Measurements from ENCODE around the gene CYB561. TPM values are rescaled to one million over a fixed set of nuclear protein-coding genes. Genes with fewer than 3 reads are reported as not detected.

The CYB561 gene
- total and polyA plus RNA-seq, 2 of the 4 experiments (the other 2 are of a cell fraction) = 2.5 to 3.0 TPM

- Histone ChIP-seq H4K5ac (ENCODE audit: low read depth, low read length) (no peak overlapping the region), H3K4me2 (ENCODE audit: low read depth, low read length) (no peak overlapping the region), H2AK5ac (ENCODE audit: low read depth, low read length) (no peak overlapping the region), H2BK15ac (ENCODE audit: low read depth, low read length) (no peak overlapping the region), H2BK120ac (ENCODE audit: low read depth, low read length) (no peak overlapping the region), H3K14ac (replicated peaks; ENCODE audit: low read depth, low read length) (no peak overlapping the region), H2AK9ac (replicated peaks; ENCODE audit: low read depth, low read length, poor library complexity) (no peak overlapping the region), H3K23ac (ENCODE audit: low read depth, low read length) (no peak overlapping the region), H3K79me1 (ENCODE audit: low read depth in 1 of 2, low read length in 2 of 2) (no peaks in the 10 kb centered on the region), H3K9me3 (ENCODE audit: control insufficient read depth, insufficient read depth, low read length) (no peaks in the 10 kb centered on the region), H3K4me3 (ENCODE audit: insufficient read depth, low read depth, low read length) (no peak overlapping the region), H4K20me1 (ENCODE audit: insufficient read depth, low read length) (no peaks in the 10 kb centered on the region), H2AFZ (replicated peaks; ENCODE audit: low read length, poor library complexity) (no peak overlapping the region), H2BK20ac (ENCODE audit: low read depth, low read length) (no peak overlapping the region), H3K9ac (ENCODE audit: low read depth, low read length) (no peak overlapping the region), H3K4ac (ENCODE audit: low read depth, low read length) (no peak overlapping the region), H4K8ac (ENCODE audit: low read depth in 2 of 2, low read length in 2 of 2) (no peak overlapping the region), H2BK5ac (ENCODE audit: low read depth, low read length, poor library complexity, severe bottlenecking) (no peak overlapping the region), H3K27me3 (ENCODE audit: control insufficient read depth, insufficient read depth, low read length) (peaks cover 3% of the 10 kb centered on the region; the same call in 1 of the 2 replicates), H3K27ac (ENCODE audit: insufficient read depth, low read length) (no peak overlapping the region), H3K56ac (ENCODE audit: extremely low read depth, insufficient read depth, low read length) (no peak overlapping the region), H3K9me1 (ENCODE audit: insufficient read depth, low read length) (peaks cover 16% of the 10 kb centered on the region), H3K18ac (ENCODE audit: low read depth, low read length) (no peak overlapping the region), H3K4me1 (ENCODE audit: control insufficient read depth, insufficient read depth, low read length) (peaks cover 6% of the 10 kb centered on the region), H4K91ac (ENCODE audit: insufficient read depth, low read depth, low read length) (no peak overlapping the region), H3K36me3 (ENCODE audit: control insufficient read depth, insufficient read depth, low read length) (no peaks in the 10 kb centered on the region)
- no TSS peak for BruUV-seq (replicated peaks)
- no peak for DNase-seq
- ChIA-PET CTCF (no interaction called here), POLR2A (ENCODE audit: unreplicated experiment) (no interaction called here)
- in situ Hi-C loops (cut with MboI; ENCODE audit: low sequenced_read_pairs) (no loop called here), intact Hi-C loops (cut with micrococcal nuclease) (no loop called here), dilution Hi-C loops (cut with HindIII; ENCODE audit: low sequenced_read_pairs, unreplicated experiment) (no loop called here)
- peak; percentile 10; the same call in 1 of the 2 replicates for ATAC-seq (ENCODE audit: low read depth)
- WGBS, 2 experiments (ENCODE audit: extremely low coverage in 2 of 2, insufficient read length in 1 of 2) = no CpG with 5 or more reads among the region's 4 CpGs
- TF ChIP-seq MAFK (IDR thresholded peaks at IDR 0.05; ENCODE audit: low read depth, low read length) (peak; percentile 34; the same call in 1 of the 2 replicates), USF2 (IDR thresholded peaks at IDR 0.05; ENCODE audit: low read depth, low read length) (no peak), BHLHE40 (IDR thresholded peaks at IDR 0.05; ENCODE audit: low read depth, low read length) (no peak), SMC3 (IDR thresholded peaks at IDR 0.05; ENCODE audit: low read depth, low read length) (no peak), MXI1 (IDR thresholded peaks at IDR 0.05; ENCODE audit: borderline replicate concordance, low read depth, low read length) (no peak)
Measured at GRCh38 chr17:63455417-63455816, 9.3 kb upstream of the CYB561 start.

Measured in IMR-90 (cell line).